Neutrophil (primary cell): ENCODE measurements around the gene FAS.

ENCODE experiments used
- H3K27ac ChIP-seq: fragments of 200-600 bp; sonication (generic); 2 replicates; pipeline ENCODE4 v1.5.1; 2016; ENCODE audit warnings: mild to moderate bottlenecking, moderate library complexity
- H3K27me3 ChIP-seq: fragments of 200-600 bp; sonication (generic); 2 replicates; pipeline ENCODE4 v1.6.0; 2016; ENCODE audit warnings: mild to moderate bottlenecking
- H3K36me3 ChIP-seq: fragments of 200-600 bp; sonication (generic); 2 replicates; pipeline ENCODE4 v1.5.1; 2017
- H3K4me1 ChIP-seq, 2 experiments: fragments of 200-600 bp in 1 of 2; sonication (generic) in 1 of 2; 1 replicate in 1 of 2; 2 replicates in 1 of 2; pipeline versions ENCODE4 v1.5.1 to v1.6.1; 2013 to 2016; ENCODE audit warnings: low read depth in 1 of 2, low read length in 1 of 2, mild to moderate bottlenecking in 1 of 2, moderate library complexity in 1 of 2; ENCODE audit not compliant: control insufficient read depth in 1 of 2, insufficient read depth in 1 of 2
- H3K4me3 ChIP-seq, 2 experiments: fragments of 200-600 bp in 1 of 2; sonication (generic) in 1 of 2; 1 replicate in 1 of 2; 2 replicates in 1 of 2; pipeline ENCODE4 v1.5.1; 2013 to 2016; ENCODE audit warnings: low read depth in 1 of 2, low read length in 1 of 2, mild to moderate bottlenecking in 1 of 2, moderate library complexity in 1 of 2
- H3K9me3 ChIP-seq: fragments of 200-600 bp; sonication (generic); 2 replicates; pipeline ENCODE4 v1.5.1; 2016
- TF ChIP-seq, protein P1 (sequence below): fragments of 200-600 bp; sonication (generic); IDR thresholded peaks from 2 replicates; pipeline ENCODE4 v1.5.1; 2016; ENCODE audit warnings: antibody characterized with exemption

Gene FAS

DNA sequence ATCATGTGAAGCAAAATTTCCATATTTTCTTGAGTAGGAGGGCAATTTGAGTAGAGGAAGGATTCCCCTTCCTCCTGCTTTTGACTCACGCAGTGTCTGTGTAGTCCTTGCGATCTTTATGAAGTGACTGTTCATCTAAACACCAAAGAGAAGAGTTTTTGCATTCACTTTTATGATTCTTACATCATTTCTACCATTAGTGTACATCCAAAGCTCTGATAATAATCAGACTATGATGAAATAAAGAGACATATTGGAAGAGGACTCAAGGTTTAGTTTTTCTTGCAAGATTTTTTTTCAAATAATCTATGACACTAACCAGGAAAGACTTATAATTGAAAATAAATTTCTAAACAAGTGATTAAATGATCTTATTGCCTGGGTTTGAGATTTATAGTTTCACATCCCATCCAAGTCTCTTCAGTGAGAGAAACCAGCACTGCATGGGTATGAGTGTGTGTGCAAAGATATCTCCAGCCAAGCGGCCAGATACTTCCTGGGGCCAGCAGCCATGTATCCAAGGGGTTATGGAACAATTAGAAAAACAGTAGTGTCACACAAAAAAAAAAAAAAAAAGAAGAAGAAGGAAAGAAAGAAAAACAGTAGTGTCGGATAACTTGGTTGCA lies 36.0 kb upstream of the FAS start:
- Histone ChIP-seq H3K27me3 (no peaks in the 10 kb centered on the region), H3K9me3 (no peaks in the 10 kb centered on the region), H3K36me3 (no peaks in the 10 kb centered on the region), H3K27ac (no peak overlapping the region), H3K4me1 (peaks cover 0 to 4% of the 10 kb centered on the region in 2 experiments), H3K4me3 (no peak overlapping the region)
- TF ChIP-seq, protein P1, sequence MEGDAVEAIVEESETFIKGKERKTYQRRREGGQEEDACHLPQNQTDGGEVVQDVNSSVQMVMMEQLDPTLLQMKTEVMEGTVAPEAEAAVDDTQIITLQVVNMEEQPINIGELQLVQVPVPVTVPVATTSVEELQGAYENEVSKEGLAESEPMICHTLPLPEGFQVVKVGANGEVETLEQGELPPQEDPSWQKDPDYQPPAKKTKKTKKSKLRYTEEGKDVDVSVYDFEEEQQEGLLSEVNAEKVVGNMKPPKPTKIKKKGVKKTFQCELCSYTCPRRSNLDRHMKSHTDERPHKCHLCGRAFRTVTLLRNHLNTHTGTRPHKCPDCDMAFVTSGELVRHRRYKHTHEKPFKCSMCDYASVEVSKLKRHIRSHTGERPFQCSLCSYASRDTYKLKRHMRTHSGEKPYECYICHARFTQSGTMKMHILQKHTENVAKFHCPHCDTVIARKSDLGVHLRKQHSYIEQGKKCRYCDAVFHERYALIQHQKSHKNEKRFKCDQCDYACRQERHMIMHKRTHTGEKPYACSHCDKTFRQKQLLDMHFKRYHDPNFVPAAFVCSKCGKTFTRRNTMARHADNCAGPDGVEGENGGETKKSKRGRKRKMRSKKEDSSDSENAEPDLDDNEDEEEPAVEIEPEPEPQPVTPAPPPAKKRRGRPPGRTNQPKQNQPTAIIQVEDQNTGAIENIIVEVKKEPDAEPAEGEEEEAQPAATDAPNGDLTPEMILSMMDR = no peak

DNA sequence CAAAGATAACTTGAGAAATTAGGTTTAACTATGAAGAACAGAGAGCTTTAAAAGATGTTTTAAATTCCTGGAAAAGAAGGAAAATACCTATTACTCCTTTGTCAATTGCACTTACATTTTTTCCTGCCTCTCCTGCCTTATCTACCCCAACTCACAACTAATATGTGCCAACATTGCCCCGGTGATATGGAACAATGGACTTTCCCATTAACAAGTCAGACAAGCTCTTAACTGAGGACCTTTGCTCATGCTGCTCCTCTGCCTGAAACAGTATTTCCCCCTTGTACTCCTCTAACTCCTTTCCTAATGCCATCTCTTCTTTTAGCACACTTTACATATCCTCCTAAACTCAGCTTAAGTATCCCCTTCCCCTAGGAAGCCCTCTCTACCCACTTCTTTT lies 33.2 kb upstream of the FAS start:
- Histone ChIP-seq H3K9me3 (no peaks in the 10 kb centered on the region), H3K4me3 (no peak overlapping the region), H3K36me3 (no peaks in the 10 kb centered on the region), H3K27ac (no peak overlapping the region), H3K27me3 (no peaks in the 10 kb centered on the region), H3K4me1 (peaks cover 14 to 18% of the 10 kb centered on the region in 2 experiments)
- TF ChIP-seq, protein P1 = no peak

DNA sequence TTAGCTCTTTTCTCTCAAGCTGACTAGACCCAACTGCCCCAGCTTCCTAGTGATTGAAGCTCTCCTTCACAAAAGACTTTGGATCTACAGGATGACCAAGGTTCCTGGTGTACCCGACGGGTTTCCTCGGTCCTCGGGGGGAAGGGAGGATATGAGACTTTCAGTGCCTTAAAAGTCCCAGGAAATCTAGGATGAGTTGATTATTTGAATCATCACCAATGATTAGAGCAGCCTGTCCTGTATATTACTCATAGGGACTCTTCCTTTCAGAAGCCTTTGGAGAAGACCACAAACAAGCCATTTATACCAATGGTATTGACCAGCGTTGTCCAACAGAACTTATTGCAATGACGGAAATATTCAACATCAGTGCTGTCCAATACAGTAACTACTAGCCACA lies 31.9 kb upstream of the FAS start:
- Histone ChIP-seq H3K4me1 (peaks cover 17 to 29% of the 10 kb centered on the region in 2 experiments), H3K27ac (no peak overlapping the region), H3K36me3 (no peaks in the 10 kb centered on the region), H3K4me3 (no peak overlapping the region), H3K27me3 (no peaks in the 10 kb centered on the region), H3K9me3 (no peaks in the 10 kb centered on the region)
- TF ChIP-seq, protein P1 = no peak

DNA sequence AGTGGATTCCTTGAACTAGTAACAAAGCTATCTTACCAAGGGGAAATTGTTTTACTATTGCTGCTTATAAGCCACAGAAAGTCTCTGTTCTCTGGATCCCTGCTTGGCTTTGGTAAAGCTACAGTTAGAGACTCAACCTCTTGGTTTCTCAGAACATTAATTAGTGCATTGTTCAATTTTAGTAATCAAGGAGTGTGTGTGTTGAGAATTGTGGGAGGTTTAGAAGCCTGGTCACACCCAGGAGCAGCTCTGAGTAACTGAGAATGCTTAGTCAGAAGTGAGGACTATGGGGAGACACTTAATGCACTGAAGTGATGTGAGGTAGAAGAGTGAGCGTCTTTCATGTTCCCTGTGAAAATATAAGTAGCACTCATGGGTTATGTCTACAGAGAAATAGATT lies 29.8 kb upstream of the FAS start:
- Histone ChIP-seq H3K27ac (no peak overlapping the region), H3K36me3 (no peaks in the 10 kb centered on the region), H3K4me1 (peaks cover 23 to 43% of the 10 kb centered on the region in 2 experiments), H3K9me3 (no peaks in the 10 kb centered on the region), H3K4me3 (no peak overlapping the region), H3K27me3 (no peaks in the 10 kb centered on the region)
- TF ChIP-seq, protein P1 = no peak

DNA sequence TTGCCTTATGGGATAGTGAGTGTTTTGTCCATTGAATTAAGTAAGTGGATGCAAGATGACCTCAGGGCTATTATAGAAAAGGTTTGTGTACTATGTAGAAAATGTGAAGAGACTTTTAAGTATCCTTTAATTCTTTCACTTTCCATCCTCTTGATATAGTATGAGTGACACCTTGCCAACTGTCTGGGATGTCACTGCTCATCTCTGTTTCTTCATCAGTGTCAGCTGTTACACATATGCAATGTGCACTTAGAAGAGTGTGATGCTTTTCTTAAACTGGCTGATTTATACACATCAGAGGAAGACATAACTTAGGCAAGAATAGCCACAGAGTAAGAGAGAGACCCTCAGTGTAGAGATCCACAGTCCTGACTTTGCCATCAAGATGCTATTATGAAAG lies 29.3 kb upstream of the FAS start:
- no peaks in the 10 kb centered on the region for H3K9me3 ChIP-seq
- TF ChIP-seq, protein P1 = no peak
- H3K27me3 ChIP-seq = no peaks in the 10 kb centered on the region
- H3K36me3 ChIP-seq = no peaks in the 10 kb centered on the region
- peak overlapping the region; percentile 69 for H3K27ac ChIP-seq
- H3K4me3 ChIP-seq = no peak overlapping the region
- H3K4me1 ChIP-seq = peaks cover 23 to 47% of the 10 kb centered on the region in 2 experiments
